WTC11 (cell line): Measurements from ENCODE around the gene TSNAXIP1. TPM values are rescaled to one million over a fixed set of nuclear protein-coding genes. Genes with fewer than 3 reads are reported as not detected.

Source experiments
- ATAC-seq: fragments of 200-7000 bp; cut with Tn5 transposase; 2 replicates; pipeline ENCODE4 v1.10.0; 2021; ENCODE audit warnings: mild to moderate bottlenecking, moderate library complexity
- CTCF ChIA-PET: fragments of 300-600 bp; sonication (Branson Sonifier 250); formaldehyde crosslinking; loops from one replicate; lab custom pipeline; 2021; ENCODE audit warnings: antibody characterized with exemption; lab: Charles Lee
- POLR2A ChIA-PET: fragments of 350-600 bp; sonication (Branson Sonifier 250); formaldehyde crosslinking; loops from one replicate; lab custom pipeline; 2021; ENCODE audit warnings: antibody characterized with exemption; lab: Charles Lee
- DNase-seq: peaks from one replicate; pipeline ENCODE4 v3.0.0; 2021; ENCODE audit warnings: low spot score
- H3K27ac Mint-ChIP-seq: 2 replicates; pipeline ENCODE4 v1.8.0; 2021; ENCODE audit warnings: mixed read lengths
- H3K27me3 Mint-ChIP-seq: 2 replicates; pipeline ENCODE4 v1.8.0; 2021; ENCODE audit warnings: low read depth, mild to moderate bottlenecking, moderate library complexity, mixed read lengths
- H3K36me3 Mint-ChIP-seq: 2 replicates; pipeline ENCODE4 v1.8.0; 2021; ENCODE audit warnings: mixed read lengths
- H3K4me1 Mint-ChIP-seq: 2 replicates; pipeline ENCODE4 v1.8.0; 2022; ENCODE audit warnings: mixed read lengths
- H3K4me3 Mint-ChIP-seq: 2 replicates; pipeline ENCODE4 v1.8.0; 2021; ENCODE audit warnings: mild to moderate bottlenecking, moderate library complexity, mixed read lengths
- H3K9me3 Mint-ChIP-seq: 2 replicates; pipeline ENCODE4 v1.8.0; 2021; ENCODE audit warnings: mixed read lengths
- ATF6 ChIP-seq: sonication (generic); formaldehyde crosslinking; IDR thresholded peaks from 2 replicates; pipeline ENCODE4 v1.8.1; 2023; ENCODE audit warnings: mild to moderate bottlenecking, missing genetic modification reagents
- E2F1 ChIP-seq: sonication (generic); formaldehyde crosslinking; IDR thresholded peaks from 2 replicates; pipeline ENCODE4 v1.8.0; 2022; ENCODE audit warnings: mild to moderate bottlenecking, missing genetic modification reagents
- GABPB1 ChIP-seq: sonication (generic); formaldehyde crosslinking; IDR thresholded peaks from 2 replicates; pipeline ENCODE4 v1.8.1; 2023; ENCODE audit warnings: mild to moderate bottlenecking, missing genetic modification reagents
- HMGA2 ChIP-seq: fragments of 250-450 bp; sonication (Bioruptor Pico); IDR thresholded peaks from 2 replicates; pipeline ENCODE4 v1.4.0; 2021; ENCODE audit warnings: mild to moderate bottlenecking, moderate library complexity
- IRF2 ChIP-seq: sonication (generic); formaldehyde crosslinking; IDR thresholded peaks from 2 replicates; pipeline ENCODE4 v1.8.0; 2022; ENCODE audit warnings: low read depth, missing genetic modification reagents, borderline replicate concordance
- JUN ChIP-seq: sonication (generic); formaldehyde crosslinking; IDR thresholded peaks from 2 replicates; pipeline ENCODE4 v1.8.0; 2023; ENCODE audit warnings: mild to moderate bottlenecking, missing genetic modification reagents
- MYBL2 ChIP-seq: sonication (generic); formaldehyde crosslinking; IDR thresholded peaks from 2 replicates; pipeline ENCODE4 v1.8.1; 2023; ENCODE audit warnings: mild to moderate bottlenecking, moderate library complexity, missing genetic modification reagents
- NFATC4 ChIP-seq: fragments of 250-450 bp; sonication (Bioruptor Pico); IDR thresholded peaks from 2 replicates; pipeline ENCODE4 v1.9.0; 2021; ENCODE audit warnings: mild to moderate bottlenecking
- NR2C2 ChIP-seq: sonication (generic); formaldehyde crosslinking; IDR thresholded peaks from 2 replicates; pipeline ENCODE4 v1.8.0; 2022; ENCODE audit warnings: mild to moderate bottlenecking, missing genetic modification reagents
- NR3C1 ChIP-seq: sonication (generic); formaldehyde crosslinking; conservative IDR thresholded peaks from 2 replicates; pipeline ENCODE4 v1.8.1; 2023; ENCODE audit warnings: low read depth, mild to moderate bottlenecking, missing genetic modification reagents
- ZNF396 ChIP-seq: fragments of 250-450 bp; sonication (Bioruptor Pico); IDR thresholded peaks from 2 replicates; pipeline ENCODE4 v1.8.0; 2021; ENCODE audit warnings: mild to moderate bottlenecking, moderate library complexity, borderline replicate concordance
- ZNF512 ChIP-seq: sonication (generic); formaldehyde crosslinking; IDR thresholded peaks from 2 replicates; pipeline ENCODE4 v1.8.1; 2022; ENCODE audit warnings: missing genetic modification reagents, borderline replicate concordance
- ZNF532 ChIP-seq: fragments of 250-450 bp; sonication (Bioruptor Pico); IDR thresholded peaks from 2 replicates; pipeline ENCODE4 v1.9.0; 2021; ENCODE audit warnings: mild to moderate bottlenecking, borderline replicate concordance
- total RNA-seq: library from RNA; stranded (reverse); gene quantifications from 3 replicates; pipeline ENCODE4 v1.2.3, GENCODE V29; 2021
- TF ChIP-seq, protein P1 (sequence below): sonication (generic); formaldehyde crosslinking; conservative IDR thresholded peaks from 2 replicates; pipeline ENCODE4 v1.8.1; 2023; ENCODE audit warnings: mild to moderate bottlenecking, low read depth, missing genetic modification reagents, moderate library complexity
- TF ChIP-seq, protein P2 (sequence below): sonication (generic); formaldehyde crosslinking; IDR thresholded peaks from 2 replicates; pipeline ENCODE4 v1.8.1; 2023; ENCODE audit warnings: mild to moderate bottlenecking, moderate library complexity, missing genetic modification reagents
- TF ChIP-seq, protein P3 (sequence below): sonication (generic); formaldehyde crosslinking; IDR thresholded peaks from 2 replicates; pipeline ENCODE4 v1.8.0; 2023; ENCODE audit warnings: missing genetic modification reagents
- TF ChIP-seq, protein P4 (sequence below): sonication (generic); formaldehyde crosslinking; conservative IDR thresholded peaks from 2 replicates; pipeline ENCODE4 v1.8.1; 2022; ENCODE audit warnings: mild to moderate bottlenecking, missing genetic modification reagents

The TSNAXIP1 gene
- total RNA-seq, 1 experiment from 2014 or later, result 0.48 TPM

DNA sequence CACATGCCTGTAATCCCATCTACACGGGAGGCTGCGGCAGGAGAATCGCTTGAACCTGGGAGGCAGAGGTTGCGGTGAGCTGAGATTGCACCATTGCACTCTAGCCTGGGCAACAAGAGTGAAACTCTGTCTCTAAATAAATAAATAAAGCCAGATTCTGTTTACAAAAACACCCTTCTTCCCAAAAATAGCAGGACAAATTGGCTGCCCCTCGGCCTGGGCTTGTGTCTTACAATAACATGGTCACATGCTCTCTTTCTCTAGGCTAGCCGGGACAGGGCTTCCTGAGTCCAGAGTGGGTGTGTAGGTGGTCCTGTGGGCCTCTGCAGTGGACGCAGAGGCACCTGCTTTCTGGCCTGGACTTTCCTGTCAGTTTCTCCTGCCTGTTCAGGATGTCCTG, 63.0 kb downstream of the TSNAXIP1 start (continued):
- TF ChIP-seq, protein P1, sequence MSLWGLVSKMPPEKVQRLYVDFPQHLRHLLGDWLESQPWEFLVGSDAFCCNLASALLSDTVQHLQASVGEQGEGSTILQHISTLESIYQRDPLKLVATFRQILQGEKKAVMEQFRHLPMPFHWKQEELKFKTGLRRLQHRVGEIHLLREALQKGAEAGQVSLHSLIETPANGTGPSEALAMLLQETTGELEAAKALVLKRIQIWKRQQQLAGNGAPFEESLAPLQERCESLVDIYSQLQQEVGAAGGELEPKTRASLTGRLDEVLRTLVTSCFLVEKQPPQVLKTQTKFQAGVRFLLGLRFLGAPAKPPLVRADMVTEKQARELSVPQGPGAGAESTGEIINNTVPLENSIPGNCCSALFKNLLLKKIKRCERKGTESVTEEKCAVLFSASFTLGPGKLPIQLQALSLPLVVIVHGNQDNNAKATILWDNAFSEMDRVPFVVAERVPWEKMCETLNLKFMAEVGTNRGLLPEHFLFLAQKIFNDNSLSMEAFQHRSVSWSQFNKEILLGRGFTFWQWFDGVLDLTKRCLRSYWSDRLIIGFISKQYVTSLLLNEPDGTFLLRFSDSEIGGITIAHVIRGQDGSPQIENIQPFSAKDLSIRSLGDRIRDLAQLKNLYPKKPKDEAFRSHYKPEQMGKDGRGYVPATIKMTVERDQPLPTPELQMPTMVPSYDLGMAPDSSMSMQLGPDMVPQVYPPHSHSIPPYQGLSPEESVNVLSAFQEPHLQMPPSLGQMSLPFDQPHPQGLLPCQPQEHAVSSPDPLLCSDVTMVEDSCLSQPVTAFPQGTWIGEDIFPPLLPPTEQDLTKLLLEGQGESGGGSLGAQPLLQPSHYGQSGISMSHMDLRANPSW (CRISPR knock-in tag), result no peak
- TF ChIP-seq IRF2 (CRISPR knock-in tag) (no peak), ZNF396 (CRISPR knock-in tag) (no peak)
- TF ChIP-seq, protein P2, sequence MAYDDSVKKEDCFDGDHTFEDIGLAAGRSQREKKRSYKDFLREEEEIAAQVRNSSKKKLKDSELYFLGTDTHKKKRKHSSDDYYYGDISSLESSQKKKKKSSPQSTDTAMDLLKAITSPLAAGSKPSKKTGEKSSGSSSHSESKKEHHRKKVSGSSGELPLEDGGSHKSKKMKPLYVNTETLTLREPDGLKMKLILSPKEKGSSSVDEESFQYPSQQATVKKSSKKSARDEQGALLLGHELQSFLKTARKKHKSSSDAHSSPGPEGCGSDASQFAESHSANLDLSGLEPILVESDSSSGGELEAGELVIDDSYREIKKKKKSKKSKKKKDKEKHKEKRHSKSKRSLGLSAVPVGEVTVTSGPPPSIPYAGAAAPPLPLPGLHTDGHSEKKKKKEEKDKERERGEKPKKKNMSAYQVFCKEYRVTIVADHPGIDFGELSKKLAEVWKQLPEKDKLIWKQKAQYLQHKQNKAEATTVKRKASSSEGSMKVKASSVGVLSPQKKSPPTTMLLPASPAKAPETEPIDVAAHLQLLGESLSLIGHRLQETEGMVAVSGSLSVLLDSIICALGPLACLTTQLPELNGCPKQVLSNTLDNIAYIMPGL, result no peak

DNA sequence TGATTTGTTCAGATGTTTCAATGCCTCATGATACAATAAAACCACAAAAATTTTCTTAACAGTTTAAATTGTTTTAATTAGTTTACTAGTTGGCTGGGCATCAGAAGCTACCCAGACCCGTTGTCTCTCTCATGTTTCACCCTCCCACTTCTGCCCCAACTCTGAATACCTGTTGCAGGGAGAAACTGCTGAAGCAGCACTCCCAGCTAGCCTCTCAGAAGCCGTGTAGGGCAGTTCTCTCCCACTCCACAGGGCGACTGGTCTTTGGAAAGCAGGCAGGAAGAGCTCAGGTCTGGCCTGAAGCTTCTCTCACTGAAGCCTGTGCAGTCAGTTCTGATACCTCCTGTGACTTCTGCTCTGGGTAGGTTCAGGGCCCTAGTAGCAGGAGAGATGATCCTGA, 64.6 kb downstream of the TSNAXIP1 start:
- Mint-ChIP-seq H3K27me3 (no peaks in the 10 kb centered on the region), H3K27ac (no peak overlapping the region), H3K9me3 (no peaks in the 10 kb centered on the region), H3K36me3 (peaks cover 30% of the 10 kb centered on the region), H3K4me3 (no peak overlapping the region), H3K4me1 (peaks cover 15% of the 10 kb centered on the region)
- ATAC-seq, result no peak
- CTCF ChIA-PET, result interaction anchor here (0.8 to 1.9 kb wide), 2 partner anchors 55 to 65 kb away, joined by 3 to 14 read pairs; partner anchors contain the start of genes RANBP10 and TSNAXIP1
- POLR2A ChIA-PET, result interaction anchor here (0.7 kb wide), 1 partner anchor 39 kb away, joined by 3 read pairs; no protein-coding TSS in a partner anchor
- DNase-seq, result no peak
- TF ChIP-seq HMGA2 (no peak), MYBL2 (no peak), E2F1 (CRISPR knock-in tag) (no peak), NR3C1 (CRISPR knock-in tag) (no peak), ZNF532 (CRISPR knock-in tag) (no peak), ATF6 (CRISPR knock-in tag) (no peak), ZNF512 (CRISPR knock-in tag) (no peak), NR2C2 (no peak), JUN (CRISPR knock-in tag) (no peak), NFATC4 (CRISPR knock-in tag) (no peak), GABPB1 (CRISPR knock-in tag) (no peak)
- TF ChIP-seq, protein P3, sequence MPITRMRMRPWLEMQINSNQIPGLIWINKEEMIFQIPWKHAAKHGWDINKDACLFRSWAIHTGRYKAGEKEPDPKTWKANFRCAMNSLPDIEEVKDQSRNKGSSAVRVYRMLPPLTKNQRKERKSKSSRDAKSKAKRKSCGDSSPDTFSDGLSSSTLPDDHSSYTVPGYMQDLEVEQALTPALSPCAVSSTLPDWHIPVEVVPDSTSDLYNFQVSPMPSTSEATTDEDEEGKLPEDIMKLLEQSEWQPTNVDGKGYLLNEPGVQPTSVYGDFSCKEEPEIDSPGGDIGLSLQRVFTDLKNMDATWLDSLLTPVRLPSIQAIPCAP, result no peak
- TF ChIP-seq, protein P4, sequence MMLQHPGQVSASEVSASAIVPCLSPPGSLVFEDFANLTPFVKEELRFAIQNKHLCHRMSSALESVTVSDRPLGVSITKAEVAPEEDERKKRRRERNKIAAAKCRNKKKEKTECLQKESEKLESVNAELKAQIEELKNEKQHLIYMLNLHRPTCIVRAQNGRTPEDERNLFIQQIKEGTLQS (CRISPR knock-in tag), result no peak
